Measurements from ENCODE around the gene PDCD2L.
"Not testable (repeated sequence)": the region's sequence is repeated elsewhere in the genome, so short reads cannot be mapped to it uniquely, and the experiment has no call there.

The PDCD2L gene

GRCh38 chr19:34375598-34375997 lies 28.6 kb upstream of the PDCD2L start:
- DNase-seq, result no peak

GRCh38 chr19:34380639-34381241 lies 23.5 kb upstream of the PDCD2L start:
- no peak for DNase-seq

- no peak for DNase-seq
Measured at GRCh38 chr19:34381399-34382251, 22.6 kb upstream of the PDCD2L start.

DNA sequence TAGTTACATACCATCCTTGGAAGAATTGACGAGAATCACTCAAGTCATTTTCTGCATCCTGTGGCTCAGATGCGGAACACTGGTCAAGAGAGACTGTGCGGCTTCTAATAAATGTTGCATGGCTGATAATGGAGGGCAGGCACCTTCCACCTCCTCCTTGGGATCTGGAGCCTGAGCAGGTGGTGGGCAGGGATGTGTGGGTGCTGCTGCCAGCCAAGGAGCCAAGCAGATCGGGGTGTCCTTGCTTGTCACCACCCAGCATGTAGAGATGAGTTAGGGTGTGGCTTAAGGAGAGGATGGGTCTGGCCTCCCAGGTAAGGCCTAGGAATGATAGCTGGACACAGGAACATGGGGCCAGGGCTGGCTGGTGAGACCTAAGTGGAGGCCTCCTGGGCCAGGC lies 21.7 kb upstream of the PDCD2L start:
- DNase-seq, result no peak

DNA sequence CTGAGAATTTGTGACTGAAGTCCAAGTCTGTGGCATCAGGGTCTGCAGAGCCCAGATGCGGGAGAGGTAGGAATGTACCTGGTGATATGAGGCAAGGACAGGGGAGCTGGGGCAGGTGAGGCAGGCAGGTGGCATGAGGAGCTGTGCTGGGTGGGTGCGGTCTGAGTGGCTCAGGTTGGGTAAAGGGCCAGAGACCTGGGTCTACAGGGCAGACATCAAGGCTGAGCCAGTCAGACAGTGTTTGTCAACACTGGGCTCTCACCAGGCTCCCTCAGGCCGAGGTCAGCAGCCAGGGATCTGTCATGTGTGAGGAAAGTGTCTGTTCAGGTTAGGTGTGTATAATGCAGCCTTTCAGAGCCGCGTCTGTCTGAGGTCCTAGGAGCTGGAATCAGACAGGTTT lies 20.6 kb upstream of the PDCD2L start:
- DNase-seq, result no peak

GRCh38 chr19:34386645-34387445 lies 17.4 kb upstream of the PDCD2L start:
- DNase-seq, result no peak

DNA sequence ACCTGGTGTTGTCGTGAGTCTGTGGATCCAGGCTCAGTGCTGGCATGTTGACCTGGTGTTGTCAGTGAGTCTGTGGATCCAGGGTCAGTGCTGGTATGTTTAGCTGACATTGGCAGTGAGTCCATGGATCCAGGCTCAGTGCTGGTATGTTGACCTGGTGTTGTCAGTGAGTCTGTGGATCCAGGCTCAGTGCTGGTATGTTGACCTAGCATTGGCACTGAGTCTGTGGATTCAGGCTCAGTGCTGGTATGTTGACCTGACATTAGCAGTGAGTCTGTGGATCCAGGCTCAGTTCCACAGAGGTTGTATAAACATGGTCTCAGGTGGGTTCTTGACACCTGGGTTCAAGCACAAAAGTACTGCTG lies 16.8 kb upstream of the PDCD2L start:
- DNase-seq, result no peak

GRCh38 chr19:34388745-34389144 lies 15.5 kb upstream of the PDCD2L start:
- not testable (repeated sequence) for DNase-seq

DNA sequence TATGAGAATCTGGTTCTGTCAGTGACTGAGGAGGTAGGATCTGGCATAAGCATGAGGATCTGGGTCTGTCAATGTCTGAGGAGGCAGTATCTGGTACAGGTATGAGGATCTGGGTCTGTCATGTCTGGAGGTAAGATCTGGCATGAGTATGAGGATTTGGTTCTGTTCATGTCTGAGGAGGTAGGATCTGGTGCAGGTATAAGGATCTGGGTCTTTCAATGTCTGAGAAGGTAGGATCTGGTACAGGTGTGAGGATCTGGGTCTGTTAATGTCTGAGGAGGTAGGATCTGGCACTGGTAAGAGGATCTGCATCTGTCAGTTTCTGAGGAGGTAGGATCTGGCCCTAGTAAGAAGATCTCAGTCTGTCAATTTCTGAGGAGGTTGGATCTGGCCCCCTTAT lies 12.4 kb upstream of the PDCD2L start:
- no peak for DNase-seq

- DNase-seq, result no peak
Measured at GRCh38 chr19:34393031-34393430, 11.2 kb upstream of the PDCD2L start.

DNA sequence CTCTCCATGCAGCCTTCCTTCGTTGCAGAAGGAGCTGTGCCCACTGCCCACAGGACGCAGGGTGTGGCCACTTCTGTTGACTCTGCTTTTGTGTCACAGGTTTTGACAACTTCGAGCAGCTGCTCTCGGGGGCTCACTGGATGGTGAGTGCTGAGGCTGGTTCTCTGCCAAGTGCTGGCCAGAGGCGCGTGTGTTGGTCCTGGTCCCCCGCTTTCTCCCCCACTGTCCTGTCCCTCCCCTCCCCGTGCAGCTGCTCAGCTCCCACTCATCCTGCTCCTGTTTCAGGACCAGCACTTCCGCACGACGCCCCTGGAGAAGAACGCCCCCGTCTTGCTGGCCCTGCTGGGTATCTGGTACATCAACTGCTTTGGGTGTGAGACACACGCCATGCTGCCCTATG lies 10.6 kb upstream of the PDCD2L start:
- DNase-seq, result no peak

DNA sequence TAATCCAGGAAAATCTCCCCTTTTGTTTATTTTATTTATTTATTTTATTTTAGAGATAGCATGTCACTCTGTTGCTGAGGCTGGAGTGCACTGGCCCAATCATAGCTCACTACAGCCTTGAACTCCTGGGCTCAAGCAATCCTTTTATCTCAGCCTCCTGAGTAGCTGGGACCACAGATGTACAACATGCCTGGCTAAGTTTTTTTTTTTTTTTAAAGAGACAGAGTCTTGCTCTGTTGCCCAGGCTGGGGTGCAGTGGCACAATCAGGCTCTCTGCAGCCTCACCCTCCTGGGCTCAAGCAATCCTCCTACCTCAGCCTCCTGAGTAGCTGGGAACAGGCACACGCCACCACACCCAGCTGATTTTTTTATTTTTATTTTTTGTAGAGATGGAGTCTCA lies 6.3 kb upstream of the PDCD2L start:
- no peak for DNase-seq

DNA sequence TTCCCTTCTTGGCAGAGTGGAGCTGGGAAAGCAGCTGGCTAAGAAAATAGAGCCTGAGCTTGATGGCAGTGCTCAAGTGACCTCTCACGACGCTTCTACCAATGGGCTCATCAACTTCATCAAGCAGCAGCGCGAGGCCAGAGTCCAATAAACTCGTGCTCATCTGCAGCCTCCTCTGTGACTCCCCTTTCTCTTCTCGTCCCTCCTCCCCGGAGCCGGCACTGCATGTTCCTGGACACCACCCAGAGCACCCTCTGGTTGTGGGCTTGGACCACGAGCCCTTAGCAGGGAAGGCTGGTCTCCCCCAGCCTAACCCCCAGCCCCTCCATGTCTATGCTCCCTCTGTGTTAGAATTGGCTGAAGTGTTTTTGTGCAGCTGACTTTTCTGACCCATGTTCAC lies 4.3 kb upstream of the PDCD2L start:
- DNase-seq, result no peak

DNA sequence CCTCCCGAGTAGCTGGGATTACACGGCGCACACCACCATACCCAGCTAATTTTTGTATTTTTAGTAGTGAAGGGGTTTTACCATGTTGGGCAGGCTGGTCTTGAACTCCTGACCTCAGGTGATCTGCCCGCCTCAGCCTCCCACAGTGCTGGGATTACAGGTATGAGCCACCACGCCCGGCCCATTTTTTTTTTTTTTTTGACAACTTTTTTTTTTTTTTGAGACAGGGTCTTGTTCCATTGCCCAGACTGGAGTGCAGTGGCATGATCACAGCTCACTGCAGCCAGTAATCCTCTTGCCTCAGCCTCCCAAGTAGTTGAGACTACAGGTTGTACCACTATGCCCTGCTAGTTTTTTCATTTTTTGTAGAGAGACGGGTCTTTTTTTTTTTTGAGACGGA lies 3.4 kb upstream of the PDCD2L start:
- not testable (repeated sequence) for DNase-seq

DNA sequence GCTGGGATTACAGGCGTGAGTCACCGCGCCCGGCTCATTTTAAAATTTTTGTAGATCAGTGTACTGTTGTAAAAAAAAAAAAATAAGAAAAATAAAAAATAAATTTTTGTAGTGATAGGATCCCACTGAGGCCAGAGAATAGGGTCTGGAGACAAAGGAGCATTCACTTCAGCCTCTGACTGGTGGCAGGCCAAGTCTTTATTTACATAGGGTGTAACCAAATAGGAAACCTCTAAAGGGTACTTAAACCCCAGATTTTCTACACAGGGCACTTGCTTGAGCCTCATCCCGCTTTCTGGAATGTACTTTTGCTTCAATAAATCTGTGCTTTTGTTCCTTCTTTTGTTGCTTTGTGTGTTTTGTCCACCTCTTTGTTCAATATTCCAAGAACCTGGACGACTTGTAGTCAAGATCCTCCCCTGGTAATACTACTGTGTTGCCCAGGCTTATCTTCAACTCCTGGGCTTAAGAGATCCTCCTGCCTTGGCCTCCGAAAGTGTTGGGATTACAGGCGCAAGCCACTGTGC lies 2.1 kb upstream of the PDCD2L start:
- DNase-seq, result no peak

DNA sequence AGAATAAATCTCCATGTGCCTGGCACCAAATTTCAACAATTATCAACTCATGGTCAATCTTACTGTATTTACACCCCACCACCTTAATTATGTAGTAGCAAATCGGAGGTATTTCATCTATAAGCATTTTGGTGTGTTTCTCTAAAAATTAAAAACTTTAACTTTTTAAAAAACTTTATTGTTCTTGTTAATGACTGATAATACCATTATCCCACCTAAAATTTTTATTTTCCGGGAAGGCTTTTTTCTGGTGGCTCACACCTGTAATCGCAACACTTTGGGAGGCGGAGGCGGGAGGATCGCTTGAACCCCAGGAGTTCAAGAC lies 453 bp upstream of the PDCD2L start:
- no peak for DNase-seq

DNA sequence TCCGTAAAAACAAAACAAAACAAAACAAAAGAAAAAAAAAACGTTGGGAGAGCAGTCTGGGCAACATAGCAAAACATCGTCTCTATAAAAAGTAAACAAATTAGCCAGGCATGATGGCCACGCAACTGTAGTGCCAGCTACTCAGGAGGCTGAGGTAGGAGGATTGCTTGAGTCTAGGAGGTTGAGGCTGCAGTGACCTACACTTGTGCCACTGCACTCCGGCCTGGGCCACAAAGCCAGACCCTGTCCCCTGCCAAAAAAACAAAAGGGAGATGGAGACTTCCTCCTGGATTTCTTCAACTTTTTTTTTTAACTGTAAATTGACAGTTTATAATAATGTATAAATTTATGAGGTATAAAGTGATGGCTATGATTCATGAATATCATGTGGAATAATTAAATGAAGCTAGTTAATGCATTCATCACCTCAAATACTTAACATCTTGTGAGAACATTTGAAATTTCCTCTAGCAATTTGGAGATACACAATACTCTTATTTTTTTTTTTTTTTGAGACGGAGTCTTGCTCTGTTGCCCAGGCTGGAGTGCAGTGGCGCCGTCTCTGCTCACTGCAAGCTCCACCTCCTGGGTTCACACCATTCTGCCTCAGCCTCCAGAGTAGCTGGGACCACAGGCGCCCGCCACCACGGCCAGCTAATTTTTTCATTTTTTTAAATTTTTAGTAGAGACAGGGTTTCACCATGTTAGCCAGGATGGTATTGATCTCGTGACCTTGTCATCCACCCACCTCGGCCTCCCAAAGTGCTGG lies 1.9 kb downstream of the PDCD2L start:
- no peak for DNase-seq

DNA sequence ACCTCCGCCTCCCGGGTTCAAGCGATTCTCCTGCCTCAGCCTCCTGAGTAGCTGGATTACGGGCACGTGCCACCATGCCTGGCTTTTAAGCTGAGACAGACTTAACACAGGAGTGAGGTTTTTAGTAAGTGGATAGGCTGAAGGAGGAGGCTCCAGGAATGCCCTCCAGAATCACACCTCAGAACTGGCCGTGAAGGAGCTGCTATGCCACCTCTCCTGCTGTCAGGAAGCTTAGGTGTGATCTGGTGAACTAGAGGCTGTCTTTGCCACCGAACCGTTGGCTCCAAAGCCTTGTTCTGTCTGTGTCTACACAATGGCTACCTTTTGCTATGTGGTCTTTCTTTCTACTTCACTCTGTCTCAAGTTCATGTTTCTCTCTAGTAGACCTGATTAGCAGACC lies 4.2 kb downstream of the PDCD2L start:
- no peak for DNase-seq

- DNase-seq, result no peak
Measured at GRCh38 chr19:34409189-34410164, 5.3 kb downstream of the PDCD2L start.

DNA sequence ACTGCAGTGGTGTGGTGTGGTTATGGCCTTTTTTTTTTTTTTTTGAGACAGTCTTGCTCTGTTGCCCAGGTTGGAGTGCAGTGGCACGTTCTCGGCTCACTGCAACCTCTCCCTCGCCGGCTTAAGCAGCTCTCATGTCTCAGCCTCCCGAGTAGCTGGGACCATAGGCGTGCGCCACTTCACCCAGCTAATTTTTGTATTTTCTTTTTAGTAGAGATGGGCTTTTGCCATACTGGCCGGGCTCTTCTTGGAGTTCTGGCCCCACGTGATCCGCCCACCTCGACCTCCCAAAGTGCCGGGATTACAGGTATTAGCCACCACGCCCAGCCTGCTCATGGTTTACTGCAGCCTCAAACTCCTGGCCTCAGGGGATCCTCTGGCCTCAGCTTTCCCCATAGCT lies 7.0 kb downstream of the PDCD2L start:
- DNase-seq, result no peak

DNA sequence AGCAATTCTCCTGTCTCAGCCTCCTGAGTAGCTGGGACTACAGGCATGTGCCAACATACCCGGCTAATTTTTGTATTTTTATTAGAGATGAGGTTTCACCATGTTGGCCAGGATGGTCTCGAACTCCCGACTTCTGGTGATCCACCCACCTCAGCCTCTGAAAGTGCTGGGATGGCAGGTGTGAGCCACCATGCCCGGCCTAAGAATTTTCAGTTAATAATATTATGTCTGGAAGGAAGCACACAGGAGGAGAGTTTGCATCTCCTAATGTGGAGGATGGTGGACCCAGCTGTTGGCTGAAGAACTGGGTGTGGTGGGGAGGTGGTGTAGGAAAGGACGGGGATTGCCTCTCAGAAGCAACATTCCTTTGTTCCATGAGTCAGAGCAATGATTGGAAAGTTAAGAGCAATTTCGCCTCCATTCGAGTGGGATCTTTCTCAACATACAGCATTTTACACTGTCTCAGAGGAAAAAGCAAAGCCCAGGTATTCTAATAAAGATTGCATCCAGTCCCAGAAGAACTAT lies 11.9 kb downstream of the PDCD2L start:
- no peak for DNase-seq

DNA sequence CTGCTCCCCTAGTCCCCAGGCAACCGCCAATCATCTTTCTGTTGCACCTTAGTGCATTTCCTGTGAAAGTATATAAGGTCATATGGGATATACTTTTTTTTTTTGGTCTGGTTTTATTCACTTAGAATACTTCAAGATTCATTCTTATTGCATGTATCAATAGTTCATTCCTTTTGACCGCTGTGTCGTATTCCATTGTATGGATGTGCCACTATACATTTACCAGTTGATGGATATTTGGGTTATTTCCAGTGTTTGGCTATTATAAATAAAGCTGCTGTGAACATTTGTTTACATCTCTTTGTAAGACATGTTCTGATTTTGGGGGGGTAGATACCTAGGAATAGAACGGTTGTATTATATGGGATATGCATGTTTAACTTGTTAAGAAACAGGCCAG lies 14.1 kb downstream of the PDCD2L start:
- DNase-seq, result no peak
